Testis (tissue), 3 donors: ENCODE results near the gene CACNA2D1. TPM values are rescaled to one million over a fixed set of nuclear protein-coding genes. Genes with fewer than 3 reads are reported as not detected.

ENCODE experiments used
- DNase-seq: peaks from one replicate; pipeline ENCODE4 v3.0.0-alpha.2; 2019
- H3K27ac ChIP-seq, 2 donors: fragments of 200-600 bp; sonication (generic); one replicate each; pipeline ENCODE4 v1.5.1; 2019
- H3K27me3 ChIP-seq: fragments of 200-600 bp; sonication (generic); one replicate; pipeline ENCODE4 v1.5.1; 2019
- H3K36me3 ChIP-seq: fragments of 200-600 bp; sonication (generic); one replicate; pipeline ENCODE4 v1.5.1; 2017; ENCODE audit warnings: low read depth; ENCODE audit errors: missing control alignments
- H3K4me1 ChIP-seq: fragments of 200-600 bp; sonication (generic); one replicate; pipeline ENCODE4 v1.5.1; 2019
- H3K4me3 ChIP-seq, 2 donors: fragments of 200-600 bp; sonication (generic); one replicate each; pipeline ENCODE4 v1.5.1; 2017 to 2019
- H3K9me3 ChIP-seq: fragments of 200-600 bp; sonication (generic); one replicate; pipeline ENCODE4 v1.5.1; 2017
- CTCF ChIP-seq, 3 experiments: fragments of 450-650 bp in 2 of 3; fragments of 200-600 bp in 1 of 3; sonication (generic) in 1 of 3; IDR thresholded peaks; one replicate each; pipeline ENCODE4 v1.5.1; 2016 to 2019; ENCODE audit warnings: antibody characterized with exemption in 3 of 3, mild to moderate bottlenecking in 2 of 3, moderate library complexity in 1 of 3
- POLR2A ChIP-seq: fragments of 450-650 bp; IDR thresholded peaks from one replicate; pipeline ENCODE4 v1.6.1; 2017; ENCODE audit warnings: antibody characterized with exemption, mild to moderate bottlenecking, moderate library complexity
- WGBS, 2 donors: methylation state at CpG; one replicate each; pipeline ENCODE4 v1.1.5; 2018; 5-methylcytosine and 5-hydroxymethylcytosine counted together
- intact Hi-C: fragments of 100-400 bp; cut with DNase I; formaldehyde crosslinking; loops from one replicate; pipeline ENCODE4 v1.15.1; 2023; ENCODE audit warnings: low total_unique reads
- polyA plus RNA-seq: library from polyadenylated mRNA; stranded (reverse); fragments of 350-450 nt; fragmentation: Illumina TruSeq; extraction: RNeasy Lipid Tissue Mini Kit (QIAGEN cat#74804); gene quantifications from one replicate; pipeline ENCODE4 v1.2.3, GENCODE V29; 2014; ENCODE audit warnings: low read depth, low replicate concordance; ENCODE audit not compliant: insufficient read depth
- total RNA-seq, 2 donors: library from RNA; depleted of rRNA; stranded (reverse); fragments of >200 nt; gene quantifications; one replicate each; pipeline ENCODE4 v1.2.3, GENCODE V29; 2016

CACNA2D1 gene
- total and polyA plus RNA-seq, 3 donors from 2014 or later, result 5.4 to 29.1 (median 28.0) TPM

GRCh38 chr7:82210416-82211184 is 233.0 kb downstream of the CACNA2D1 start:
- 46 to 48% methylated on average over 2 of the region's 2 CpGs for WGBS, 2 donors
- no peak for DNase-seq

GRCh38 chr7:82209179-82209747 is 234.3 kb downstream of the CACNA2D1 start:
- H3K27ac ChIP-seq, result no peak overlapping the region
- no peak overlapping the region for H3K4me3 ChIP-seq
- TF ChIP-seq CTCF (IDR thresholded peaks at IDR 0.05) (no peak), POLR2A (no peak)
- intact Hi-C loops, result no loop called here
- H3K4me1 ChIP-seq, result peaks cover 13% of the 10 kb centered on the region
- no peaks in the 10 kb centered on the region for H3K36me3 ChIP-seq
- no peaks in the 10 kb centered on the region for H3K27me3 ChIP-seq
- DNase-seq, result no peak
- WGBS, 2 donors, result 68 to 72% methylated on average over 5 of the region's 5 CpGs
- H3K9me3 ChIP-seq, result no peaks in the 10 kb centered on the region

More at GRCh38 chr7:82210416-82211184, 233.0 kb downstream of the CACNA2D1 start:
- Histone ChIP-seq H3K27me3 (no peaks in the 10 kb centered on the region), H3K27ac (no peak overlapping the region), H3K4me1 (peaks cover 13% of the 10 kb centered on the region), H3K36me3 (no peaks in the 10 kb centered on the region), H3K9me3 (no peaks in the 10 kb centered on the region), H3K4me3 (no peak overlapping the region)
- intact Hi-C loops, result no loop called here
- no peak for TF ChIP-seq POLR2A
- TF ChIP-seq CTCF (IDR thresholded peaks at IDR 0.05), result no peak

GRCh38 chr7:82204694-82205093 is 238.9 kb downstream of the CACNA2D1 start:
- no peaks in the 10 kb centered on the region for H3K27me3 ChIP-seq
- WGBS, 2 donors, result 90 to 100% methylated on average over 4 of the region's 4 CpGs
- H3K4me1 ChIP-seq, result peaks cover 4% of the 10 kb centered on the region
- H3K36me3 ChIP-seq, result no peaks in the 10 kb centered on the region
- TF ChIP-seq CTCF (IDR thresholded peaks at IDR 0.05) (no peak), POLR2A (no peak)
- no peak for DNase-seq
- no peak overlapping the region for H3K27ac ChIP-seq
- no peaks in the 10 kb centered on the region for H3K9me3 ChIP-seq
- no peak overlapping the region for H3K4me3 ChIP-seq
- intact Hi-C loops, result no loop called here

GRCh38 chr7:82202965-82203364 is 240.6 kb downstream of the CACNA2D1 start:
- Histone ChIP-seq H3K27me3 (no peaks in the 10 kb centered on the region), H3K27ac (no peak overlapping the region), H3K9me3 (no peaks in the 10 kb centered on the region), H3K36me3 (no peaks in the 10 kb centered on the region), H3K4me3 (no peak overlapping the region), H3K4me1 (no peaks in the 10 kb centered on the region)
- WGBS, 2 donors, result 95 to 98% methylated on average over 7 to 9 of the region's 9 CpGs
- TF ChIP-seq CTCF (IDR thresholded peaks at IDR 0.05) (no peak), POLR2A (no peak)
- DNase-seq, result no peak
- intact Hi-C loops, result no loop called here
